GM12878 (cell line): Measurements from ENCODE around the gene CALY. TPM values are rescaled to one million over a fixed set of nuclear protein-coding genes. Genes with fewer than 3 reads are reported as not detected.

Source experiments
- ATAC-seq: fragments of 200-7000 bp; cut with Tn5 transposase; 3 replicates; pipeline ENCODE4 v1.9.1; 2020; ENCODE audit warnings: mild to moderate bottlenecking, moderate library complexity
- BruUV-seq: library from RNA; stranded (reverse); fragments of 400-500 nt; replicated peaks from 2 replicates; lab custom pipeline; 2021; lab: Mats Ljungman, UMichigan
- CTCF ChIA-PET: fragments of 300-600 bp; sonication (Branson Sonifier 250); formaldehyde crosslinking; extraction: SDS; loops from one replicate; lab custom pipeline; 2021; ENCODE audit warnings: inconsistent platforms; lab: Yijun Ruan, JAX
- POLR2A ChIA-PET: fragments of 350-600 bp; formaldehyde crosslinking; extraction: SDS; loops from one replicate; lab custom pipeline; 2021; ENCODE audit warnings: inconsistent platforms; lab: Charles Lee
- RAD21 ChIA-PET: fragments of 300-600 bp; sonication (Branson Sonifier 250); formaldehyde crosslinking; loops from one replicate; lab custom pipeline; 2023; ENCODE audit warnings: antibody characterized with exemption; ENCODE audit not compliant: unreplicated experiment; lab: Charles Lee
- SMC1A ChIA-PET: fragments of 300-600 bp; sonication (Branson Sonifier 250); formaldehyde crosslinking; loops from one replicate; lab custom pipeline; 2023; ENCODE audit not compliant: unreplicated experiment, uncharacterized antibody; lab: Charles Lee
- DNase-seq: peaks from one replicate; pipeline ENCODE4 v3.0.0-alpha.2; 2011; ENCODE audit warnings: low read depth, low spot score
- FAIRE-seq: peaks from 3 replicates; lab custom pipeline; 2011; peaks lifted over from hg19 to GRCh38; lab: Jason Lieb, UNC
- H2AFZ ChIP-seq: 2 replicates; pipeline ENCODE4 v1.6.0; 2011; ENCODE audit warnings: low read depth, low read length, control low read depth; ENCODE audit not compliant: control insufficient read depth
- H3K27ac ChIP-seq: 2 replicates; pipeline ENCODE4 v1.5.1; 2011; ENCODE audit warnings: control low read depth; ENCODE audit not compliant: control insufficient read depth, insufficient read depth
- H3K27me3 ChIP-seq, 2 experiments: replicated peaks in 1 of 2; 2 replicates each; pipeline versions ENCODE4 v1.6.0 to v1.6.1; 2011; ENCODE audit warnings: low read length in 1 of 2; ENCODE audit not compliant: control insufficient read depth in 2 of 2, insufficient read depth in 2 of 2
- H3K36me3 ChIP-seq, 2 experiments: 2 replicates each; pipeline ENCODE4 v1.5.1; 2011; ENCODE audit warnings: low read length in 1 of 2; ENCODE audit not compliant: control insufficient read depth in 2 of 2, insufficient read depth in 2 of 2
- H3K4me1 ChIP-seq: 2 replicates; pipeline ENCODE4 v1.6.1; 2011; ENCODE audit warnings: mild to moderate bottlenecking, low read length, moderate library complexity, mixed read lengths; ENCODE audit not compliant: control insufficient read depth, insufficient read depth
- H3K4me2 ChIP-seq: 2 replicates; pipeline ENCODE4 v1.6.0; 2011; ENCODE audit warnings: control low read depth; ENCODE audit not compliant: control insufficient read depth, insufficient read depth
- H3K4me3 ChIP-seq: fragments of 200-600 bp; sonication (generic); 2 replicates; pipeline ENCODE4 v1.5.1; 2016
- H3K79me2 ChIP-seq: 2 replicates; pipeline ENCODE4 v1.6.0; 2011; ENCODE audit warnings: low read length; ENCODE audit not compliant: control insufficient read depth, insufficient read depth
- H3K9ac ChIP-seq: 2 replicates; pipeline ENCODE4 v1.8.0; 2011; ENCODE audit warnings: low read length, control low read depth, mixed read lengths; ENCODE audit not compliant: control insufficient read depth, insufficient read depth
- H3K9me3 ChIP-seq: replicated peaks from 3 replicates; pipeline ENCODE4 v1.5.1; 2011; ENCODE audit warnings: mild to moderate bottlenecking, low read length; ENCODE audit not compliant: control insufficient read depth, insufficient read depth
- H4K20me1 ChIP-seq: 2 replicates; pipeline ENCODE4 v1.6.0; 2011; ENCODE audit not compliant: control insufficient read depth, insufficient read depth
- CEBPB ChIP-seq, 2 experiments: fragments of 150-350 bp in 1 of 2; IDR thresholded peaks; 2 replicates each; pipeline ENCODE4 v1.6.1; 2012 to 2014; ENCODE audit warnings: low read depth in 2 of 2, low read length in 2 of 2, borderline replicate concordance in 1 of 2, inconsistent platforms in 1 of 2
- DPF2 ChIP-seq: fragments of 450-650 bp; IDR thresholded peaks from 2 replicates; pipeline ENCODE4 v1.6.1; 2017; ENCODE audit warnings: mild to moderate bottlenecking
- KDM1A ChIP-seq: fragments of 200-600 bp; sonication (generic); IDR thresholded peaks from 2 replicates; pipeline ENCODE4 v1.6.1; 2016; ENCODE audit warnings: borderline replicate concordance
- PAX8 ChIP-seq: fragments of 450-650 bp; IDR thresholded peaks from 2 replicates; pipeline ENCODE4 v1.6.1; 2017; ENCODE audit warnings: mild to moderate bottlenecking, moderate library complexity
- POLR2A ChIP-seq: IDR thresholded peaks from 2 replicates; pipeline ENCODE4 v1.6.1; 2011; ENCODE audit warnings: low read depth, mild to moderate bottlenecking, low read length
- YBX1 ChIP-seq: fragments of 450-650 bp; IDR thresholded peaks from 2 replicates; pipeline ENCODE4 v1.6.1; 2016; ENCODE audit warnings: antibody characterized with exemption
- WGBS: methylation state at CpG from one replicate; pipeline ENCODE4 v1.1.6; 2016; ENCODE audit warnings: low lambda C conversion rate; ENCODE audit not compliant: insufficient replicate concordance, insufficient coverage; ENCODE audit errors: missing lambda C conversion rate; 5-methylcytosine and 5-hydroxymethylcytosine counted together
- in situ Hi-C: fragments of 300-500 bp; cut with MboI; formaldehyde crosslinking; loops from 9 replicates; pipeline ENCODE4 v1.14.3; 2018; ENCODE audit warnings: mixed read lengths
- intact Hi-C: fragments of 100-400 bp; cut with micrococcal nuclease; formaldehyde crosslinking; loops from one replicate; pipeline ENCODE4 v1.14.2; 2022; ENCODE audit not compliant: unreplicated experiment
- polyA plus RNA-seq, 11 experiments: library from polyadenylated mRNA; depleted of rRNA in 4 of 11; unstranded in 6 of 11; stranded (reverse) in 5 of 11; fragments of >200 nt; fragmentation: Nextera tagmentation in 4 of 11; fragmentation: Illumina TruSeq in 1 of 11; extraction: Ambion mirVana in 4 of 11; extraction: Trizol in 1 of 11; gene quantifications; 1 replicate in 1 of 11; 2 replicates in 10 of 11; pipeline versions ENCODE4 v1.2.1 to v1.2.3, GENCODE V29; 2011 to 2016; ENCODE audit warnings: inconsistent platforms in 2 of 11, missing spikeins in 2 of 11, low read depth in 1 of 11
- total RNA-seq, 4 experiments: library from RNA; depleted of rRNA in 3 of 4; stranded (reverse); fragments of >200 nt in 3 of 4; fragmentation: Illumina TruSeq in 1 of 4; extraction: Trizol in 1 of 4; gene quantifications; 2 replicates each; pipeline versions ENCODE4 v1.2.1 to v1.2.3, GENCODE V29; 2013 to 2021
- TF ChIP-seq, protein P1 (sequence below): fragments of 450-650 bp; IDR thresholded peaks from 2 replicates; pipeline ENCODE4 v1.6.1; 2017; ENCODE audit warnings: mild to moderate bottlenecking, moderate library complexity
- TF ChIP-seq, protein P2 (sequence below): fragments of 450-650 bp; IDR thresholded peaks from 2 replicates; pipeline ENCODE4 v1.6.1; 2018; ENCODE audit warnings: mild to moderate bottlenecking, low read depth, moderate library complexity; ENCODE audit not compliant: partially characterized antibody

The CALY gene
- total and polyA plus RNA-seq, 10 of the 15 experiments (the other 5 are each of a cell fraction or from before 2014, with no cell fraction given) = 0.07 TPM; not detected in 9

DNA sequence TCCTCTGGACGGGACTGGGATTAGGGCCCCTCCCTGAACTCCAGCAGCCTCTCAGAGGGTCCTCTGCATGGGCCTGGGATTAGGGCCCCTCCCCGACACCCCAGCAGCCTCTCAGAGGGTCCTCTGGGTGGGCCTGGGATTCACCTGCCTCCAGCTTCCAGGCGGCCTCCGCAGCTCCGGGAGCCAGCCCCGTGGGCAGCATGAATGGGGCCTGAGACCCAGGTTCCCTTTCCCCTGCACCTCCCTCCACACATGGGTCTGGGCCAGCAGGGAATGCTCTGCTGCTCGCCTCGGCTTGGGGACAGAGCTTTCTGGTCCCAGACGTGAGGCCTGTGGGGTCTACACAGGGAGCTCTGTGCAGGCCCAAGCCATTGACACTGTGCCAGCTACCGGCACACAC lies 33.5 kb downstream of the CALY start:
- Histone ChIP-seq H3K9ac (no peak overlapping the region), H3K79me2 (peaks cover 33% of the 10 kb centered on the region), H3K36me3 (peaks cover 14 to 26% of the 10 kb centered on the region in 2 experiments), H2AFZ (no peak overlapping the region), H3K4me1 (peaks cover 16% of the 10 kb centered on the region)
- in situ Hi-C loops = no loop called here
- ChIA-PET CTCF (interaction anchor here (1.2 to 3.3 kb wide), 2 partner anchors 24 to 46 kb away, joined by 3 to 9 read pairs; no protein-coding TSS in a partner anchor), POLR2A (no interaction called here), RAD21 (no interaction called here), SMC1A (interaction anchor here (2.0 kb wide), 1 partner anchor 25 kb away, joined by 5 read pairs; no protein-coding TSS in a partner anchor)
- no peak for TF ChIP-seq CEBPB (IDR thresholded peaks at IDR 0.05; ENCODE audit: borderline replicate concordance in 1 of 2, low read depth in 2 of 2, low read length in 2 of 2)
- TF ChIP-seq PAX8 = no peak
- TF ChIP-seq KDM1A = no peak
- TF ChIP-seq DPF2 = no peak
- TF ChIP-seq, protein P1, sequence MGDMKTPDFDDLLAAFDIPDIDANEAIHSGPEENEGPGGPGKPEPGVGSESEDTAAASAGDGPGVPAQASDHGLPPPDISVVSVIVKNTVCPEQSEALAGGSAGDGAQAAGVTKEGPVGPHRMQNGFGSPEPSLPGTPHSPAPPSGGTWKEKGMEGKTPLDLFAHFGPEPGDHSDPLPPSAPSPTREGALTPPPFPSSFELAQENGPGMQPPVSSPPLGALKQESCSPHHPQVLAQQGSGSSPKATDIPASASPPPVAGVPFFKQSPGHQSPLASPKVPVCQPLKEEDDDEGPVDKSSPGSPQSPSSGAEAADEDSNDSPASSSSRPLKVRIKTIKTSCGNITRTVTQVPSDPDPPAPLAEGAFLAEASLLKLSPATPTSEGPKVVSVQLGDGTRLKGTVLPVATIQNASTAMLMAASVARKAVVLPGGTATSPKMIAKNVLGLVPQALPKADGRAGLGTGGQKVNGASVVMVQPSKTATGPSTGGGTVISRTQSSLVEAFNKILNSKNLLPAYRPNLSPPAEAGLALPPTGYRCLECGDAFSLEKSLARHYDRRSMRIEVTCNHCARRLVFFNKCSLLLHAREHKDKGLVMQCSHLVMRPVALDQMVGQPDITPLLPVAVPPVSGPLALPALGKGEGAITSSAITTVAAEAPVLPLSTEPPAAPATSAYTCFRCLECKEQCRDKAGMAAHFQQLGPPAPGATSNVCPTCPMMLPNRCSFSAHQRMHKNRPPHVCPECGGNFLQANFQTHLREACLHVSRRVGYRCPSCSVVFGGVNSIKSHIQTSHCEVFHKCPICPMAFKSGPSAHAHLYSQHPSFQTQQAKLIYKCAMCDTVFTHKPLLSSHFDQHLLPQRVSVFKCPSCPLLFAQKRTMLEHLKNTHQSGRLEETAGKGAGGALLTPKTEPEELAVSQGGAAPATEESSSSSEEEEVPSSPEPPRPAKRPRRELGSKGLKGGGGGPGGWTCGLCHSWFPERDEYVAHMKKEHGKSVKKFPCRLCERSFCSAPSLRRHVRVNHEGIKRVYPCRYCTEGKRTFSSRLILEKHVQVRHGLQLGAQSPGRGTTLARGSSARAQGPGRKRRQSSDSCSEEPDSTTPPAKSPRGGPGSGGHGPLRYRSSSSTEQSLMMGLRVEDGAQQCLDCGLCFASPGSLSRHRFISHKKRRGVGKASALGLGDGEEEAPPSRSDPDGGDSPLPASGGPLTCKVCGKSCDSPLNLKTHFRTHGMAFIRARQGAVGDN = no peak
- no peak for TF ChIP-seq YBX1
- TF ChIP-seq, protein P2, sequence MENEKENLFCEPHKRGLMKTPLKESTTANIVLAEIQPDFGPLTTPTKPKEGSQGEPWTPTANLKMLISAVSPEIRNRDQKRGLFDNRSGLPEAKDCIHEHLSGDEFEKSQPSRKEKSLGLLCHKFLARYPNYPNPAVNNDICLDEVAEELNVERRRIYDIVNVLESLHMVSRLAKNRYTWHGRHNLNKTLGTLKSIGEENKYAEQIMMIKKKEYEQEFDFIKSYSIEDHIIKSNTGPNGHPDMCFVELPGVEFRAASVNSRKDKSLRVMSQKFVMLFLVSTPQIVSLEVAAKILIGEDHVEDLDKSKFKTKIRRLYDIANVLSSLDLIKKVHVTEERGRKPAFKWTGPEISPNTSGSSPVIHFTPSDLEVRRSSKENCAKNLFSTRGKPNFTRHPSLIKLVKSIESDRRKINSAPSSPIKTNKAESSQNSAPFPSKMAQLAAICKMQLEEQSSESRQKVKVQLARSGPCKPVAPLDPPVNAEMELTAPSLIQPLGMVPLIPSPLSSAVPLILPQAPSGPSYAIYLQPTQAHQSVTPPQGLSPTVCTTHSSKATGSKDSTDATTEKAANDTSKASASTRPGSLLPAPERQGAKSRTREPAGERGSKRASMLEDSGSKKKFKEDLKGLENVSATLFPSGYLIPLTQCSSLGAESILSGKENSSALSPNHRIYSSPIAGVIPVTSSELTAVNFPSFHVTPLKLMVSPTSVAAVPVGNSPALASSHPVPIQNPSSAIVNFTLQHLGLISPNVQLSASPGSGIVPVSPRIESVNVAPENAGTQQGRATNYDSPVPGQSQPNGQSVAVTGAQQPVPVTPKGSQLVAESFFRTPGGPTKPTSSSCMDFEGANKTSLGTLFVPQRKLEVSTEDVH = no peak
- TF ChIP-seq POLR2A = no peak
- TF ChIP-seq, all 136 proteins: peak for 0
- no peak for DNase-seq
- Histone ChIP-seq H4K20me1 (no peaks in the 10 kb centered on the region; the same call in 1 of the 2 replicates), H3K27ac (no peak overlapping the region), H3K4me2 (no peak overlapping the region), H3K9me3 (no peaks in the 10 kb centered on the region), H3K4me3 (no peak overlapping the region), H3K27me3 (no peaks in the 10 kb centered on the region)
- intact Hi-C loops = no loop called here
- no TSS peak for BruUV-seq
- FAIRE-seq = no peak
- WGBS = 75% methylated on average over 10 of the region's 10 CpGs
- ATAC-seq = no peak
